ENCODE measurements around the gene VSTM4.

GRCh38 chr10:49033939-49034338, 81.4 kb downstream of the VSTM4 start:
- TF ChIP-seq EZH2phosphoT487 (IDR thresholded peaks at IDR 0.05; ENCODE audit: insufficient read depth, low read depth) (no peak), EZH2 (IDR thresholded peaks at IDR 0.05; ENCODE audit: insufficient read depth, poor library complexity, severe bottlenecking) (no peak)
